ENCODE data around the gene AMTN.

DNA sequence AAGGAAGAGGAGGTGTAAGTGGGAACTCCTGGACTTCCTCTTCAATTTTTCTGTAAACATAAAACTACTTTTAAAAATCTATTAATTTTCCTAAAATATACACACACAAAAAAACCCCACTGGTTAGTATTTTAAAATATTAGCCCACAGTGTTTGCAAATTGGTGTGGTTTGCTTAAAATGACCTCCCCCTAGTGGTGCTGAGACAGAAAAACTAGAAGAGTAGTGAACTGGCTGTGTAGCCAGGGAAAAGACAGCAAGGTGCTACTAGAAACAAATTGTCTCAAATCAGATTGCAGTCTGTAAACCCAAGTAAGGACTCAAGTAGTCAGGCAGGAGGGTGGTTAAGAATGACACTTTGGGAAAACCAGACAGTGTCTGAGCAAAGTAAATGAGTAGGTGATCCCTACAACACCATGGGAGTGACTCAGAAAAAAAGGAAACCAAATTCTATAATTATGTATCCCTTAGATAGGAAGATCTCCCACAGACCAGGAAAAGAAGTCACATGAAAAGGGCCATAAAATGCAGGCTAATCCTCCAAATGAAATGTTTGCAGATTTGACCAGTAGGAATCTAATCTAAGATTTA lies 26.0 kb downstream of the AMTN start:
- TF ChIP-seq POLR2AphosphoS5 (IDR thresholded peaks at IDR 0.05; ENCODE audit: low read depth, low read length) (no peak), POLR2A (IDR thresholded peaks at IDR 0.05; ENCODE audit: low read depth, low read length) (no peak), TAF1 (IDR thresholded peaks at IDR 0.05; ENCODE audit: borderline replicate concordance, low read depth, low read length) (no peak)
